ENCODE measurements around the gene SMAD3.

DNA sequence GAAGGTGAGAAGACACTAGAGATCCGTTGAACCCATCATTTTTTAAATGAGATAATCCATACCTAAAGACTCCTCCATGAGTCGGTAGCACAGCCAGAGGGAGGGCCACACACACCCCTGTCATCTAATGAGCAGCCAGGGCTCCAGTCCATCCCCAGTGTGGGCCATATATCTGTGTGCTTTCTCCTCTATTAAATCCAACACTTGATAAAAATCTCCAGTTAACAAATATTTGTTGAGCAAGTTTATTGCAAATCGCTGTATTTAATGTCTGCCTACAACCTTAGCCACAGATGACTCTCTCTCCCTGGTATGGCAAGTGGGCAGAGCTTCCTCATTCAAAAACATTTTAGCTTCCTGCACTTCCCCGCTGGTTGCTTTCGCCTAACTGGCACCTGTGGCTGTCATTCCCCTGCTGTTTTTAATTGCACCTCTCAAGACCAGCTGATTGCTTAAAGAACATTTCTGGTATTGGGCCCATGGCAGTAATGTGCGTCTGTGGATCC lies 82.8 kb downstream of the SMAD3 start:
- no peak for TF ChIP-seq POLR2A (IDR thresholded peaks at IDR 0.05; ENCODE audit: low read depth)
- TF ChIP-seq POLR2AphosphoS5 (IDR thresholded peaks at IDR 0.05): no peak
- TF ChIP-seq, protein P1, sequence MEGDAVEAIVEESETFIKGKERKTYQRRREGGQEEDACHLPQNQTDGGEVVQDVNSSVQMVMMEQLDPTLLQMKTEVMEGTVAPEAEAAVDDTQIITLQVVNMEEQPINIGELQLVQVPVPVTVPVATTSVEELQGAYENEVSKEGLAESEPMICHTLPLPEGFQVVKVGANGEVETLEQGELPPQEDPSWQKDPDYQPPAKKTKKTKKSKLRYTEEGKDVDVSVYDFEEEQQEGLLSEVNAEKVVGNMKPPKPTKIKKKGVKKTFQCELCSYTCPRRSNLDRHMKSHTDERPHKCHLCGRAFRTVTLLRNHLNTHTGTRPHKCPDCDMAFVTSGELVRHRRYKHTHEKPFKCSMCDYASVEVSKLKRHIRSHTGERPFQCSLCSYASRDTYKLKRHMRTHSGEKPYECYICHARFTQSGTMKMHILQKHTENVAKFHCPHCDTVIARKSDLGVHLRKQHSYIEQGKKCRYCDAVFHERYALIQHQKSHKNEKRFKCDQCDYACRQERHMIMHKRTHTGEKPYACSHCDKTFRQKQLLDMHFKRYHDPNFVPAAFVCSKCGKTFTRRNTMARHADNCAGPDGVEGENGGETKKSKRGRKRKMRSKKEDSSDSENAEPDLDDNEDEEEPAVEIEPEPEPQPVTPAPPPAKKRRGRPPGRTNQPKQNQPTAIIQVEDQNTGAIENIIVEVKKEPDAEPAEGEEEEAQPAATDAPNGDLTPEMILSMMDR (IDR thresholded peaks at IDR 0.05): no peak
- no peak for TF ChIP-seq EP300 (IDR thresholded peaks at IDR 0.05)

Measured in esophagus muscularis mucosa (tissue), 4 donors.